HG03378 (cell line): ENCODE measurements around the gene SCRG1.

Experiments
- ATAC-seq: cut with Tn5 transposase; IDR thresholded peaks from one replicate; pipeline ENCODE4 v1.9.1; 2021; ENCODE audit warnings: mild to moderate bottlenecking, moderate library complexity; ENCODE audit not compliant: unreplicated experiment

The SCRG1 gene

GRCh38 chr4:173398779-173399415 lies at the start of gene SCRG1:
Gene SCRG1 (minus strand): TSS chr4:173399116. CDS start chr4:173391414, 7,702 bp downstream.
- no peak for ATAC-seq

- no peak for ATAC-seq
Observed at GRCh38 chr4:173448103-173448502, 49.2 kb upstream of the SCRG1 start.

- peak; percentile 89 for ATAC-seq
Observed at GRCh38 chr4:173446416-173446815, 47.5 kb upstream of the SCRG1 start.

GRCh38 chr4:173443121-173443520 lies 44.2 kb upstream of the SCRG1 start:
- ATAC-seq = no peak

- no peak for ATAC-seq
Observed at GRCh38 chr4:173442223-173442932, 43.5 kb upstream of the SCRG1 start.

GRCh38 chr4:173440888-173441287 lies 42.0 kb upstream of the SCRG1 start:
- no peak for ATAC-seq

- ATAC-seq = no peak
Observed at GRCh38 chr4:173436771-173437265, 37.9 kb upstream of the SCRG1 start.

- no peak for ATAC-seq
Observed at GRCh38 chr4:173436149-173436579, 37.2 kb upstream of the SCRG1 start.

GRCh38 chr4:173434231-173434630 lies 35.3 kb upstream of the SCRG1 start:
- ATAC-seq = no peak

- ATAC-seq = no peak
Observed at GRCh38 chr4:173433447-173433846, 34.5 kb upstream of the SCRG1 start.

GRCh38 chr4:173432430-173432829 lies 33.5 kb upstream of the SCRG1 start:
- ATAC-seq = peak; percentile 65

- no peak for ATAC-seq
Observed at GRCh38 chr4:173426064-173426463, 27.1 kb upstream of the SCRG1 start.

- ATAC-seq = no peak
Observed at GRCh38 chr4:173424899-173425805, 26.2 kb upstream of the SCRG1 start.

- no peak for ATAC-seq
Observed at GRCh38 chr4:173420801-173421200, 21.9 kb upstream of the SCRG1 start.

- ATAC-seq = no peak
Observed at GRCh38 chr4:173420324-173420752, 21.4 kb upstream of the SCRG1 start.

- ATAC-seq = no peak
Observed at GRCh38 chr4:173418639-173419038, 19.7 kb upstream of the SCRG1 start.

- ATAC-seq = no peak
Observed at GRCh38 chr4:173417833-173418232, 18.9 kb upstream of the SCRG1 start.

GRCh38 chr4:173415885-173416653 lies 17.2 kb upstream of the SCRG1 start:
- no peak for ATAC-seq

- ATAC-seq = no peak
Observed at GRCh38 chr4:173415092-173415491, 16.2 kb upstream of the SCRG1 start.

- no peak for ATAC-seq
Observed at GRCh38 chr4:173414456-173414855, 15.5 kb upstream of the SCRG1 start.
